Parathyroid adenoma (tissue), 2 donors: Measurements from ENCODE around the gene SMYD5.

Experiments
- H2AFZ ChIP-seq: fragments of 300-600 bp; sonication (generic); one replicate; pipeline ENCODE4 v1.7.0; 2017; ENCODE audit warnings: antibody characterized with exemption, mild to moderate bottlenecking
- H3K27ac ChIP-seq: fragments of 300-600 bp; sonication (generic); one replicate; pipeline ENCODE4 v1.7.0; 2017
- H3K27me3 ChIP-seq: fragments of 300-600 bp; sonication (generic); one replicate; pipeline ENCODE4 v1.7.0; 2017; ENCODE audit warnings: low read length; ENCODE audit not compliant: control insufficient read depth, insufficient read depth
- H3K36me3 ChIP-seq: fragments of 300-600 bp; sonication (generic); one replicate; pipeline ENCODE4 v1.7.0; 2017; ENCODE audit warnings: low read length; ENCODE audit not compliant: control insufficient read depth, insufficient read depth
- H3K4me1 ChIP-seq: fragments of 300-600 bp; sonication (generic); one replicate; pipeline ENCODE4 v1.7.0; 2017; ENCODE audit warnings: control low read depth
- H3K4me2 ChIP-seq: fragments of 300-600 bp; sonication (generic); one replicate; pipeline ENCODE4 v1.7.0; 2017; ENCODE audit warnings: low read length
- H3K4me3 ChIP-seq: fragments of 300-600 bp; sonication (generic); one replicate; pipeline ENCODE4 v1.7.0; 2017; ENCODE audit warnings: low read depth, low read length
- H3K79me2 ChIP-seq: fragments of 300-600 bp; sonication (generic); one replicate; pipeline ENCODE4 v1.7.0; 2017; ENCODE audit warnings: control low read depth
- H3K9ac ChIP-seq: fragments of 300-600 bp; sonication (generic); one replicate; pipeline ENCODE4 v1.7.0; 2017; ENCODE audit warnings: mild to moderate bottlenecking
- H3K9me3 ChIP-seq: fragments of 300-600 bp; sonication (generic); one replicate; pipeline ENCODE4 v1.7.0; 2017; ENCODE audit warnings: low read length; ENCODE audit not compliant: control insufficient read depth
- CTCF ChIP-seq: fragments of 300-600 bp; sonication (generic); IDR thresholded peaks from one replicate; pipeline ENCODE4 v1.7.0; 2017; ENCODE audit warnings: antibody characterized with exemption, mild to moderate bottlenecking
- donor health status: primary hyperparathyroidism.

Gene SMYD5

GRCh38 chr2:73263540-73264331, 49.7 kb downstream of the SMYD5 start:
- TF ChIP-seq CTCF: no peak
- Histone ChIP-seq H3K4me1 (no peaks in the 10 kb centered on the region), H3K4me2 (no peak overlapping the region), H3K9ac (no peak overlapping the region), H3K27me3 (no peaks in the 10 kb centered on the region), H3K79me2 (peaks cover 4% of the 10 kb centered on the region), H3K9me3 (no peaks in the 10 kb centered on the region), H3K4me3 (no peak overlapping the region), H2AFZ (no peak overlapping the region), H3K36me3 (no peaks in the 10 kb centered on the region), H3K27ac (no peak overlapping the region)

GRCh38 chr2:73264332-73264606, 50.2 kb downstream of the SMYD5 start:
- Histone ChIP-seq H3K9ac (no peak overlapping the region), H3K4me2 (no peak overlapping the region), H3K36me3 (no peaks in the 10 kb centered on the region), H2AFZ (no peak overlapping the region), H3K4me1 (no peaks in the 10 kb centered on the region), H3K4me3 (no peak overlapping the region), H3K27me3 (no peaks in the 10 kb centered on the region), H3K9me3 (no peaks in the 10 kb centered on the region), H3K27ac (no peak overlapping the region), H3K79me2 (peaks cover 4% of the 10 kb centered on the region)
- no peak for TF ChIP-seq CTCF

GRCh38 chr2:73264783-73265182, 50.7 kb downstream of the SMYD5 start:
- Histone ChIP-seq H3K9me3 (no peaks in the 10 kb centered on the region), H3K4me3 (no peak overlapping the region), H3K27me3 (no peaks in the 10 kb centered on the region), H3K4me1 (no peaks in the 10 kb centered on the region), H3K27ac (no peak overlapping the region), H3K4me2 (no peak overlapping the region), H3K36me3 (no peaks in the 10 kb centered on the region), H3K79me2 (peaks cover 4% of the 10 kb centered on the region), H3K9ac (no peak overlapping the region), H2AFZ (no peak overlapping the region)
- no peak for TF ChIP-seq CTCF

DNA sequence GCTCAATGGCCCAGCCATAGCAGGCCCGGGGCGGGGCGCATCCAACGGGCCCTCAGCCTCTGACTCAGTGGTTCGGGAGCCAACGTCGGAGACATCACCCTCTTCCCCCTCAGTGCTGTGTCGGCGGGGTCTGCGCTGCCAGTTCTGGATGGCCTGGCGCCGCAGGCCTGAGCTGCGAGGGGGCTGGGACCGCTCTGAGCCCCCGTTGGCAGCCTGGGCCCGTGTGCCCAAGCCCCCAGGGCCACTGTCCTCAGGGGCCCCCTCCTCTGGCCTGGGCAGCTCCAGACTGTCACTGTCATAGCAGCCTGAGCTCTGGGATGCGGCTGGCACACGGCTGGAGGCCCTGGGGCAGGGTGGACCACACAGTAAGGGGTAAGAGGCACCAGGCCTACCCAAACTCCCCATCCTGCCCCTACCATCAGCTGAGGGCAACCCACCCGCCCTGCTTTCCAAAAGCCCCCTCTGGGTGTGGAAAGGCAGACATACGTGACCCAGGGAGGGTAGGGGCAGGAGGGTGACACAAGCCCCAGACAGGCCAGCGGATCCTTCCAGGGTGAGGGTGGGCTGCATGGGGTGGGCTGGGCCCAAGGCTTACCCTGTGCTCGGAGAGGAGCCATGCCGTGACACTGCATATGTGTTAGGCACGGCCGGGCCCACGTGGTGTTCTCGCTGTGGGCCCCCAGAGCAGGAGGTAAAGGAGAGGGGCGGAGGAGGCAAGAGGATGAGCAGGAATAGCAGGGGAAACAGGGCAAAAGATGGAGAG, 51.4 kb downstream of the SMYD5 start:
- no peak overlapping the region for H3K4me2 ChIP-seq
- H3K27me3 ChIP-seq: no peaks in the 10 kb centered on the region
- no peaks in the 10 kb centered on the region for H3K4me1 ChIP-seq
- no peak overlapping the region for H3K9ac ChIP-seq
- no peak for TF ChIP-seq CTCF
- no peak overlapping the region for H3K4me3 ChIP-seq
- H3K36me3 ChIP-seq: no peaks in the 10 kb centered on the region
- H3K79me2 ChIP-seq: peaks cover 4% of the 10 kb centered on the region
- H3K27ac ChIP-seq: no peak overlapping the region
- no peaks in the 10 kb centered on the region for H3K9me3 ChIP-seq
- no peak overlapping the region for H2AFZ ChIP-seq
